ENCODE data around the gene HMCN2.

HMCN2 gene

DNA sequence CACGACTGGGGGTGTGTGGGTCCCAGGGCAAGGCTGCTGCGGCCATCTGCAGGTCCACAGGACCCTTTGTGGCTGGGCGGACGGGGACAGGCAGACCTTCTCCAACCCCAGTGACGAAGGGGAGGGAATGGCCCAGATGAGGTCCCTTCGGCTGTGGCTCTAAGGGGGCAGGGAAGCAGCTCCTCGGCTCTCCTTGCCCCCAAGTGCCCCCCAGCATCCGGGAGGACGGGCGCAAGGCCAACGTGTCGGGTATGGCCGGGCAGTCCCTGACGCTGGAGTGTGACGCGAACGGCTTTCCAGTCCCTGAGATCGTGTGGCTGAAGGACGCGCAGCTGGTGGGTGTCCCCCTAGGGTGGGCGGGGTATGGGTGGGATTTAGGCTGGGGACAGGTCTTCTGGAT, 82.8 kb downstream of the HMCN2 start:
- in situ Hi-C loops (cut with HindIII; ENCODE audit: low pct_unique_long_range_greater_than_20kb, low sequenced_read_pairs), result no loop called here
- no peak for TF ChIP-seq JUND (IDR thresholded peaks at IDR 0.05; ENCODE audit: low read depth)
- DNase-seq (ENCODE audit: low read depth in 1 of 2, low spot score in 1 of 2), result no peak

DNA sequence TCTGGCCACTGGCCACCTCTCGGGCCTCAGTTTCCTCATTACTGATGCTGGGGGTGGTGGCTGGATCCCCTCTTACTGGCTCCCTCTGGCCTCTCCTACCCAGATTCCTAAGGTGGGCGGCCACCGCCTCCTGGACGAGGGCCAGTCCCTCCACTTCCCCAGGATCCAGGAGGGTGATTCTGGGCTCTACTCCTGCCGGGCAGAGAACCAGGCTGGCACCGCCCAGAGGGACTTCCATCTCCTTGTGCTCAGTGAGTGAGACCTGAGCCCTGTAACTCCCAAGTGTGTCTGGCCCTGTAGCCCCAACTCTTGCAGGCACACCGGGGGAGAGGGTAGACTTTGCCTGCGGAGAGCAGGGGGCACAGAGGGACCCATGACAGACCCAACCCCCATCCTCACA, 83.3 kb downstream of the HMCN2 start:
- DNase-seq (ENCODE audit: low read depth in 1 of 2, low spot score in 1 of 2), result no peak
- in situ Hi-C loops (cut with HindIII; ENCODE audit: low pct_unique_long_range_greater_than_20kb, low sequenced_read_pairs), result no loop called here
- no peak for TF ChIP-seq JUND (IDR thresholded peaks at IDR 0.05; ENCODE audit: low read depth)

DNA sequence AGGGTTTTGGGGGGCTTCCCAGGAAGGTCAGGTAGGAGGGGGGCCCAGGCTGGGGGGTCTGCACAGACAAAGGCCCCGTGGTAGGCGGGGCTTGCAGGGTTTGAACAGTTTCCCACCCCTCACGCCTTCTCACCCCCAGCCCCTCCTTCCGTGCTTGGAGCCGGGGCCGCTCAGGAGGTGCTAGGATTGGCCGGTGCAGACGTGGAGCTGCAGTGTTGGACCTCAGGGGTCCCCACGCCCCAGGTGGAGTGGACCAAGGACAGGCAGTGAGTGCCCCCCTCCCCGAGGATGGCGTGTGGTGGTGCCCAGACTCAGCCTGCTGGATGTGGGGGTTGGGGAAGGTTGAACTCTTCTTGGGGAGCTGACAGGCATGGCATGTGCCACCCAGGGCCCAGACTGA, 83.8 kb downstream of the HMCN2 start:
- in situ Hi-C loops (cut with HindIII; ENCODE audit: low pct_unique_long_range_greater_than_20kb, low sequenced_read_pairs), result no loop called here
- no peak for TF ChIP-seq JUND (IDR thresholded peaks at IDR 0.05; ENCODE audit: low read depth)

DNA sequence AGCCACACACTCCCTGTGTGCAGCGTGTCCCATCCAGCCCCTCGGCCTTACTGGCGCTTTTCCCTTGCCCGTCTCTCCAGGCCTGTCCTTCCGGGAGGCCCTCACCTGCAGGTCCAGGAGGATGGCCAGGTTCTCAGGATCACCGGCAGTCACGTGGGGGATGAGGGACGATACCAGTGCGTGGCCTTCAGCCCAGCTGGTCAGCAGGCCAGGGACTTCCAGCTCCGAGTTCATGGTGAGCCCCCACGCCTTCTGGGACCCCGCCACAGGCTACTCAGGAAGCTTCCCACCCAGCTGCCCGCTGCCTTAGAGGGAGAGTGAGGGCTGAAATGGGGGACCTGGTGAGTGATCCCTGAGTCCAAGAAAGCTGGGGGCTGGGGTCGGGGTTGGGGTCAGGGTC, 85.8 kb downstream of the HMCN2 start:
- in situ Hi-C loops (cut with HindIII; ENCODE audit: low pct_unique_long_range_greater_than_20kb, low sequenced_read_pairs), result no loop called here
- TF ChIP-seq JUND (IDR thresholded peaks at IDR 0.05; ENCODE audit: low read depth), result no peak
- DNase-seq (ENCODE audit: low read depth in 1 of 2, low spot score in 1 of 2), result no peak

More for the DNA sequence above, 83.8 kb downstream of the HMCN2 start:
- DNase-seq (ENCODE audit: low read depth in 1 of 2, low spot score in 1 of 2), result no peak

DNA sequence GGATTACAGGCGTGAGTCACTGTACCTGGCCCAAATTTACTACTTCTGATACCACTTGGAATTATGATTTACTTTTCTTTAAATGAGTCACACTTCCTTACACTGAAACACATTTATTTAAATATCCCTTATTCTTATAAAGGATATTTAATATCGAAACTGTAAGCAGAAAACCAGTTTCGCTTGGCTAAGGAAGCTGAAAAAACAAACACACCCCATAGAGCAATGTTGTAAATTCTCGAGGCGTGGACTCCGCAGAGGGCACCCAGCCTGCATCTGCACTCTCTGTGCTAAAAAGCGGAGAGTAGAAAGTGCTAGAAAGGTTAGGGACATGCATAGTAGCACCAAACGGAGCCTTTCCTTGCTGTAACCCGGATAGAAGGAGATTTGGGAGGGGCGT, 86.5 kb downstream of the HMCN2 start:
- no peak for DNase-seq (ENCODE audit: low read depth in 1 of 2, low spot score in 1 of 2)
- TF ChIP-seq JUND (IDR thresholded peaks at IDR 0.05; ENCODE audit: low read depth), result no peak
- in situ Hi-C loops (cut with HindIII; ENCODE audit: low pct_unique_long_range_greater_than_20kb, low sequenced_read_pairs), result no loop called here

DNA sequence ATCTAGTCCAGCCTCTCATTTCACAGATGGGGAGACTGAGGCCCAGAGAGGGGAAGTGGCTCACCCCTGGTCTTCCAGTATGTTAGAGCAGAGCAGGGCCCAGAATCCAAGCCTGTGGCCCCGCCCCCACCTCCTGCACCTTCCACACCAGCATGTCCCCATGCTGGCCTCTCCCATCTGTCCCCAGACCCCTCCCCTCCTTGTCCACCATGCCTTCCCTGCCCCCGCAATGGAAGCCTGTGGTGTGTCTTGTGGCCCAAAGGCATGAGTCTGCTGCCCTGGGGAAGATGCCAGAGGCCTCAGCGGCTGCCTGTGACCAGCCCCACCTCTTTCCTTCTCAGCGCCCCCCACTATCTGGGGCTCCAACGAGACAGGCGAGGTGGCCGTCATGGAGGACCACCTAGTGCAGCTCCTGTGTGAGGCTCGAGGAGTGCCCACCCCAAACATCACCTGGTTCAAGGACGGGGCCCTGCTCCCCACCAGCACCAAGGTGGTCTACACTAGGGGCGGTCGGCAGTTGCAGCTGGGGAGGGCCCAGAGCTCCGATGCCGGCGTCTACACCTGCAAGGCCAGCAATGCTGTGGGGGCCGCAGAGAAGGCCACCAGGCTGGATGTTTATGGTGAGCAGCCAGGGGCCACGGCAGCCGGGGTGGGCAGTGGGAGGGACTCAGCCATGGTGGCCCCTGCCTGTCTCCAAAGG, 87.2 kb downstream of the HMCN2 start:
- DNase-seq (ENCODE audit: low read depth in 1 of 2, low spot score in 1 of 2), result no peak
- in situ Hi-C loops (cut with HindIII; ENCODE audit: low pct_unique_long_range_greater_than_20kb, low sequenced_read_pairs), result no loop called here
- no peak for TF ChIP-seq JUND (IDR thresholded peaks at IDR 0.05; ENCODE audit: low read depth)

DNA sequence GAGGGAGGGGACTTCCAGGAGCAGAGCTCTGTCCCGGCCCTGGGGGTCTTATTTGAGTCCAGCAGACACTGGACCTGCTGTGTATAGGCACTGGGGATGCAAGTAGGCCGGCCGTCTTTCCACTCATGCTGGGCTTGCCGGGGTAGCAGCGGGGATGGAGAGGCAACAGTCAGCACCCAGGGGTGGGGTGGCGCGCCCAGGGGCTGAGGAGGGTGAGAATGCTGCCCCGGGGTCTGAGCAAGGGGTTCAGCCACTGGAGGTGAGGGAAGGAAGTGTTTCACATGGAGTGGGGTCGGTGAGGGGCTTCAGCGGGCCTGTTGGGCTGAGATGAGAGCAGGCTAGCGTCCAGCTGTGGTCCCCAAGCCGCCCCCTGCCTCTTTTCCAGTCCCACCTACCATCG, 88.8 kb downstream of the HMCN2 start:
- no peak for DNase-seq (ENCODE audit: low read depth in 1 of 2, low spot score in 1 of 2)
- in situ Hi-C loops (cut with HindIII; ENCODE audit: low pct_unique_long_range_greater_than_20kb, low sequenced_read_pairs), result no loop called here
- TF ChIP-seq JUND (IDR thresholded peaks at IDR 0.05; ENCODE audit: low read depth), result no peak

DNA sequence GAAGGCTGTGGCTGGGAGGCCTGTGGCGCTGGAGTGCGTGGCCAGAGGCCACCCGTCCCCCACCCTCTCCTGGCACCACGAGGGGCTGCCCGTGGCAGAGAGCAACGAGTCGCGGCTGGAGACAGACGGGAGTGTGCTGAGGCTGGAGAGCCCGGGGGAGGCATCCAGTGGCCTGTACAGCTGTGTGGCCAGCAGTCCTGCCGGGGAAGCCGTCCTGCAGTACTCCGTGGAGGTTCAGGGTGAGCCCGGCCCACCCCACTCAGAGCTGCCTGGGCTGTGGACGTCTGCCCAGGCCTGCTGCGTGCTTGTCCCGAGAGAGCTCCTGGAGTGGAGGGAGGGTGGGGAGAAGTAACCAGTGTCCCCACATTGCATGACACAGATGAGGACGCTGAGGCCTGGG, 89.2 kb downstream of the HMCN2 start:
- in situ Hi-C loops (cut with HindIII; ENCODE audit: low pct_unique_long_range_greater_than_20kb, low sequenced_read_pairs), result no loop called here
- no peak for DNase-seq (ENCODE audit: low read depth in 1 of 2, low spot score in 1 of 2)
- TF ChIP-seq JUND (IDR thresholded peaks at IDR 0.05; ENCODE audit: low read depth), result no peak

DNA sequence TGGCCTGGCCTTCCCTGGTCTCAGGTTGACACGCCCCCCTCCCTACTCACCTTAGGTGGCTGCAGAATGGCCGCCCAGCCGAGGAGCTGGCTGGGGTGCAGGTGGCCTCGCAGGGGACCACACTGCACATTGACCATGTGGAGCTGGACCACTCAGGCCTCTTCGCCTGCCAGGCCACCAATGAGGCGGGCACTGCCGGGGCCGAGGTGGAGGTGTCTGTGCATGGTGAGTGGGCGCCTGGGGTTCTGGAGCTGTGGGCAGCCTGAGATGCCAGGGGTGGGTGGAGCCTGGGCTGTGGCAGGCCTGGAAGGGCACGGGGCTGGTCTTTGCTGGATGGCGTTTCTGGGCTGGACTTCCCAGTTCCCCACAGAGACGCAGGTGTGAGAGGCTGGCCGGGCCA, 90.5 kb downstream of the HMCN2 start:
- no peak for TF ChIP-seq JUND (IDR thresholded peaks at IDR 0.05; ENCODE audit: low read depth)
- in situ Hi-C loops (cut with HindIII; ENCODE audit: low pct_unique_long_range_greater_than_20kb, low sequenced_read_pairs), result no loop called here
- DNase-seq (ENCODE audit: low read depth in 1 of 2, low spot score in 1 of 2), result no peak

DNA sequence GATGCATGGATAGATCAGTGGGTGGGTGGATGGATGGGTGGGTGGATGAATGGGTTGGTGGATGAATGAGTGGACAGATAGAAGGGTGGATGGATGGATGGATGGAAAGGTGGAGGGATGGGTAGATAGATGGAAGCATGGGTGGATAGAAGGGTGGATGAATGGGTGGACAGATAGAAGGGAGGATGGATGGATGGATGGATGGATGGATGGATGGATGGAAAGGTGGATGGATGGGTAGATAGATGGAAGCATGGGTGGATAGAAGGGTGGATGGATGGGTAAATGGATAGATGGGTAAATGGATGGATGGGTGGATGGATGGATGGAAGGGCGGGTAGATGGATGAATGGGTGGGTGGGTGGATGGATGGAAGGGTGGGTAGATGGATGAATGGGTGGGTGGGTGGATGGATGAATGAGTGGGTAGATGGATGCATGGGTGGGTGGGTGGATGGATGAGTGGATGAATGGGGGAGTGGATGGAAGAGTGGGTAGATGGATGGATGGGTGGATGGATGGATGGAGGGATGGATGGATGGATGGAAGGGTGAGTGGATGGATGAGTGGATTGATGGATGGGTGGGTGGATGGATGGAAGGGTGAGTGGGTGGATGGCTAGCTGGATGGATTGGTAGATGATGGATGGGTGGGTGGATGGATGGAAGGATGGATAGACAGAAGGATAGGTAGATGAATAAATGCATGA, 91.5 kb downstream of the HMCN2 start:
- DNase-seq (ENCODE audit: low read depth in 1 of 2, low spot score in 1 of 2), result no peak
- TF ChIP-seq JUND (IDR thresholded peaks at IDR 0.05; ENCODE audit: low read depth), result no peak
- in situ Hi-C loops (cut with HindIII; ENCODE audit: low pct_unique_long_range_greater_than_20kb, low sequenced_read_pairs), result no loop called here

DNA sequence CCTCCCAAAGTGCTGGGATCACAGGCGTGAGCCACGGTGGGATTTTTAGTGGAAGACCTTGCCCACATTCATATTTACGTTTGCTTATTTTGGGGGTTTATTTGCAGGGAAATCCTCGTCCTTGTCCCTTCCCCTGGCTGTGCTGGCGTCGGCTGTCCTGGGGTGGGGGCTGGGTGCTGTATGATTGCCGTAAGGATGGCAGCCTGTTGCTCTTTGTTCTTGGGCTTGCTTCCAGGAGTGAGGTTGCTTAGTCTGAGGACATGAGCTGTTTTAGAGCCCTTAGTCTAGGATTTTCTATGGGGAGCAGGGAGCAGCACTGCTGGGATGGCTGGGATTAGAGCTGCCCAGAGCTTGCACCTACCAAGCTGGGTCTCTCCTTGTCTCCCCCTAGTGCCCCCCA, 93.4 kb downstream of the HMCN2 start:
- no peak for DNase-seq (ENCODE audit: low read depth in 1 of 2, low spot score in 1 of 2)
- in situ Hi-C loops (cut with HindIII; ENCODE audit: low pct_unique_long_range_greater_than_20kb, low sequenced_read_pairs), result no loop called here
- TF ChIP-seq JUND (IDR thresholded peaks at IDR 0.05; ENCODE audit: low read depth), result no peak

DNA sequence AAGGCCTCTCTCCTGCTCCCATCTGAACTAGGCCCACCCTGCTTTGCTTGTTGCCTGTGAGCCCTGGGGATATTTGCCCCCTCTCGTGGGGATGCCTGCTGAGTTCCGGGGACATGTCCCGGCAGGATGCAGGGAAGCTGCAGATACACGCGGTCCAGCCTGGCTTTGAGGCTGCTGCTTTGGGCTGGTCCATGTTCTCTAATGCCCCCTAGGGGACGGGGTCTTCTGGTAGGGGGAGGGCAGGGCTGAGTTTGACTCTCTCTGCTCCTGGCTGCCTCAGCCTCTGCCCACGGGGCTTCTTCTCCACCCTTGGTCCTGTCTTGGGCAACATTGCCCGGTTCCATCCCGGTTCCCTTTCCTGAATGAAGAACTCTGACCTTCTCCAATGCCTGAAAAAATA, 94.3 kb downstream of the HMCN2 start:
- no peak for DNase-seq (ENCODE audit: low read depth in 1 of 2, low spot score in 1 of 2)
- no peak for TF ChIP-seq JUND (IDR thresholded peaks at IDR 0.05; ENCODE audit: low read depth)
- in situ Hi-C loops (cut with HindIII; ENCODE audit: low pct_unique_long_range_greater_than_20kb, low sequenced_read_pairs), result no loop called here

DNA sequence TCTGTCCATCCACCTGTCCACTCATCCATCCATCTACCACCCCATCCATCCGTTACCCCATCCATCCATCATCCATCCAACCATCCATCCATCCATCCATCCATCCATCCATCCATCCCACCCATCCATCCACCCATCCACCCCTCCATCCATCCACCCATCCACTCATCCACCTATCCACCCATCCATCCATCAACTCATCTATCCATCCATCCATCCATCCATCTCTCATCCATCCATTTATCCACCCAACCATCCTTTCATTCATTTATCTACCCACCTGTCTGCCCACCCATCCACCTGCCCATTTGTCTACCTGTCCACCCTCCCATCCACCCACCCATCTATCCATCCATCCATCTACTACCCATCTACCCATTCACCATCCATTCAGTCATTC, 95.1 kb downstream of the HMCN2 start:
- no peak for TF ChIP-seq JUND (IDR thresholded peaks at IDR 0.05; ENCODE audit: low read depth)
- in situ Hi-C loops (cut with HindIII; ENCODE audit: low pct_unique_long_range_greater_than_20kb, low sequenced_read_pairs), result no loop called here
- DNase-seq (ENCODE audit: low read depth in 1 of 2, low spot score in 1 of 2), result no peak

Measured in T47D (cell line).